ENCODE measurements around the gene POLR3H. TPM values are rescaled to one million over a fixed set of nuclear protein-coding genes. Genes with fewer than 3 reads are reported as not detected.

Gene POLR3H
- total RNA-seq, 1 experiment from 2014 or later = 20.0 TPM

DNA sequence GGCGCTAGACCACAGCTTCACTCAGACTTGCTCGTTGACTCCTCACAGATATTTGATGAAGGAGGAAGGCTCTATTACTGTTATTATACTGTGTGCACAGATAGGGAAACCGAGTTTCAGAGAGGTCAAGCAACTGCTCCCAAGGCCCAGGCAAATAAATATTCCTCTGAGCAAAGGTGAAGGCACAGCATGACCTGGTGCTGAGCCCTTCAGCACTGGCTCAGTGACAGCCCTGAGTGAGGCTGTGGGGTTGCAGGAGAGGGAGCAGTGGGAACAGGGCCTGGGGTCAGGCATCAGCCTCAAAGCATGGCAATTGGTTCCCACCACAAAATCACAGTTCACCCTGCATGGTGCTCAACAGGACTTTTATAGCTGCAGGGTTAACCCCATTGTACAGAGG lies 7.1 kb downstream of the POLR3H start:
- DNase-seq (ENCODE audit: low read depth) = no peak

DNA sequence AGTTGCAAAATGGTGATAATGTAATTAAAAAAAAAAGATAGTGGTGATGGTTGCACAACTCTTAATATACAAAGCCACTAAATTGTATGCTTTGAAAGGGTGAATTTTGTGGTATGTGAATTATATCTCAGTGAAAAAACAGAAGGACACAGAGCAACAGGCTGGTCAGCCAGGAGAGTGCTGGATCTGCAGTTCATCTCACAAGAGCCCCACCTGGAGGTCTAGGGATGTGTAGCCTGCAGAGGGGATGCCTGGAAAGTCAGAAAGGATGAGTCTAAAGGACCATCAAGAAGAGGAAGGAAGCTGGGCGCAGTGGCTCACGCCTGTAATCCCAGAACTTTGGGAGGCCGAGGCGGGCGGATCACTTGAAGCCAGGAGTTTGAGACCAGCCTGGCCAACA lies 9.0 kb downstream of the POLR3H start:
- peak; percentile 23 for DNase-seq (ENCODE audit: low read depth)

DNA sequence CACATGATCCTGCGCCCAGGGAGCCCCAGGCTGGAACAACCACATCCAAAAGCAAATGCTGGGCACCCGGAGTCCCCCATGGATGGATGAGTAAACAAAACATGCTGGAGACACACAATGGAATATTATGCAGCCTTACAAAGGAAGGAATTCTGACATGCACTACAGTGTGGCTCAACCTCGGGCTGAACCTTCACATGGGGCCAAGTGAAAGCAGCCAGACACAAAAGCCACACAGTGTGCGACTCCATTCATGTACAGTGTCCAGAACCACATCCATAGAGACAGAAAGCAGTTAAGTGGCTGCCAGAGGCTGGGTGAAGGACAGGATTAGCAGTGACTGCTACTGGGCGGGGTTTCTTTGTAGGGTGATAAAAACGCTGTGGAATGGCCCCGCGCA lies 10.1 kb downstream of the POLR3H start:
- no peak for DNase-seq (ENCODE audit: low read depth)

DNA sequence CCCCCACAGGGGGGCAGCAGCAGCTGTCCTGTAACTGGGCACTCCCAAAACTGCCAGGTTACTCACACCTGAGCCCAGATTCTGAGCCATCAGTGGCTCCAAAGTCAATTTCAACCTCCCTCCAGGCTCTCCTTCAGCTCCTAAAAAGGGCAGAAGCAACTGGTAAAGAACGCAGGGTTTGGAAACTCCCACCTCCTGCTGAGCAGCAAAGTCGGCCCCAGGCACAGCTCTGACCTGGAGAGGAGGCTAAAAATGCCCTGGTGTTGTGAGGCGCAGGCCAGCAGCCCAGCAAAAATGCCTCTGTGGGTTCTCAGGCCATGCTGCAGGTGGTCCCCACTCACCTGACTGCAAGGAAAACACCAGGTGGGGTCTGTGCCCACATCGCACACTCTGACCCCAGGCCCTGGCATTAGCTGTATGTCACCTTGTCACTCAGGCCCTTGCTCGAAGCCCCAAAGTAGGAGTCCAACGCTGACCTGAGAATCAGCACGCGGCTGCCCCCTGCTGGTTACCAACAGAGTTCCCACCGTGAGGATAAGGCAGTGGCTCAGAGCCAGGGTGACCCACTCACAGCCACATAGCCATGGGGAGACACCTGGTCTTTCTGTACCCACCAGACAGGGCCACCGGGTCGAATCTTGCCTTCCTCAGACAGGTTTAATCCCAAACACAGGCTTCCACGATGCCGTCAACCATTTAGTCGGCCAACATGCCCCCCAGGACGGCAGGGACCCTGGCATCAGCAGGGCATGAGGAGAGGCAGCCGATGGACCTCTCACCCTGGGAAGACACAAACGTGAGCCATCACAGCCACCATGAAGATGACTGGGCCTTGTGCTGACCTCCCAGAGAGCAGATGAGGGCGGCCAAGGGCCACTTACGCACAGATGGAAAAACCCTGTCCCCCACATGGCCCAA lies 11.1 kb downstream of the POLR3H start:
- DNase-seq (ENCODE audit: low read depth) = peak; percentile 55

DNA sequence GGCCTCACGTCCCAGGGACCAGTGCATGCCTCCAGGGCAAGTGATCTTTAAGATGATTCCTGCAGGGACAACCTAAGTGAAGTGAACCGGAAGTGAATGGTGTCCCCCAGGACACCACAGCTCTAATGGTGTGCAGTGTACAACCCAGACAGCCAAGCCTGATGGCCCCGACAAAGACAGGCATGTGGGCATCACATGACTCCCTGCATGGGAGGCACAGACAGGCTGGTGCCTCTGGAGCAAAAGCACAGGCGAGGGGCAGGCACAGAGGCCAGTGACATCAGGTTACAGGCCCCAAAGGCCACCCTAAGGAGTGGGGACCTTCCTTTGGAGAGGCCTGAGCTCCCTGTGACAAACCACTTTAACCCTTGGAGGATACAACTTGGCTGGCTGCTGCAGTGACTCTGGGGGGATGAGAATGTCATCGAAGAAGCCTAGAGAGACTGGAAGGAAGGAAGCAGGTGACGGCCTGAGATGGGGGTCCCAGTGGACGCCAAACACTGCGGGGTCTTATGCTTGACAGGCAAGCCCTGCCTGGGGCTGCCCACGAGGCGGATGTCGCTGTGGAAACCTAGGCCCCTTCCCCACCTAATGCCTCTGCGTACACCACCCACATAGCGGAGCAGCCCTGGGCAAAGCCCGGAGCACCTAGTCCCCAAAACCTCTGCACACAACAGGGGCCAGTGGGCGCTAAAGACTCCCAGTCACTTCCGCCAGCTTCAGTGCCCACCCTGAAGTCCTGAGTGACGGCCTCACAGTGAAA lies 12.4 kb downstream of the POLR3H start:
- DNase-seq (ENCODE audit: low read depth) = no peak

DNA sequence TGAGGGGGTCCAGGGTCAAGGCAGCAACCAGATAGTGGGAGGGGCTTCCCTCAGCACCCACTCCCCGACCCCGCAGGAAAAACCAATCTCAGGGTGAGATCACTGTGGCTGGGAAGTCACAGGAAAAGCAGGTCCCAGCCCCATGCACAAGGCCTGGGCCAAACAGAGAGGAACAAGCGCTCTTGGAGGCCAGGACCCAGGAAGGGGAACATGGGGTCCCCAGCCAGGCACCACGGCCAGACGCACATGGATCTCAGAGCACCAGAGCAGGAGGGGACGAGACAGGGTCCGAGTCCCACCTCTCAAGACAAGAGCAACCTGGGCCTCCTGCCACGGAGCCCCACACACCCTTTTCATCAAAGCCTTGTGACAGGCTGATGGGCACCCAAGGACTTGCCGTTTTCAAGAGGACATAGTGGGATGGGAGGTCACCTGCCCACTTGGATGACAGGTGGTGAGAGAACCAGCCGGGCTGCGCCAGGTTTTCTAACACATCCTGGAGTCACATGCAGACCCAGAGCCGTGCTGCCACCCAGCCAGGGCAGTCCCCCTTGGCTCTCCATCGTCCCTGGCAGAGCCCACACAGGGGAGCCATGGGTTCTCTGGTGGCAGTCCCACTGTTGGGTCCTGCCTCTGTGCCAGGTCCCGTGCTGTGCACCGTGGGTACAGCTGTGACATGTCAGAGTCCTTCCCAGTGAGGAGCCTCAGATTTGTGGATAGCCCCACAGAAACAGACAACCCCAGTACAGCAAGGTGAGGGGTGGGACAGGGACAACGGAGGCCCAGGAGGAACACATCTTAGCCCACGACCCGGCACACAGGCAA lies 13.2 kb downstream of the POLR3H start:
- no peak for DNase-seq (ENCODE audit: low read depth)

DNA sequence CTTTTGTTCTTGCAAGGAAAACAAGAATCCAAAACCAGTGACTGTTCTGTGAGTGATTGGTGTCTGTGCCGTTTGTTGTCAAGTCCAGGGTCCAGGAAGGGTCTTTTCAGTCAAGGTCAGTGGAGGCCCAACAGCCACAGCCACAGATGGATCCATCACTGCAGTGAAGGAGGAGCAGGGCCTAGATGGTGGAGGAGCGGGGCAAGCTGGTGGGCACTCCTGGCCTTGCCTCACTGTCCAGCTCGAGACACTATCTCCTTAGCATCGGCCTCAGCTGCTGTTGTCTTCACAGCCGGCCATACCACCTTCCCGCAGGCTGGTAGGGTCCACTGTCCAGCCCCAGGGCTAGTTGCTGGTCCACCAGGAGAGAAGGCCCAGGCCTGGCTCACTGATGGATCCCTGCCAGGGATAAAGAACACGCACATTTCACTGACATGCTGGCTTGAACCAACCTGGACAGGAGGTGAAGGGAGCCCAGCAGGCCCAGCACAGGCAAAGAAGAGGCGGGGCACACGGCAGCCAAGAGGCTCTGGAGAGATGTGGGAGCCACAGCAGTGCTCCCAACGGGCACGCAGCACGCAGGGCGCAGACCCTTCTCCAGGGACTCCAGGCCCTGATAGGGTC lies 15.2 kb downstream of the POLR3H start:
- DNase-seq (ENCODE audit: low read depth) = no peak

GRCh38 chr22:41528132-41528766 lies 16.0 kb downstream of the POLR3H start:
- DNase-seq (ENCODE audit: low read depth) = no peak

DNA sequence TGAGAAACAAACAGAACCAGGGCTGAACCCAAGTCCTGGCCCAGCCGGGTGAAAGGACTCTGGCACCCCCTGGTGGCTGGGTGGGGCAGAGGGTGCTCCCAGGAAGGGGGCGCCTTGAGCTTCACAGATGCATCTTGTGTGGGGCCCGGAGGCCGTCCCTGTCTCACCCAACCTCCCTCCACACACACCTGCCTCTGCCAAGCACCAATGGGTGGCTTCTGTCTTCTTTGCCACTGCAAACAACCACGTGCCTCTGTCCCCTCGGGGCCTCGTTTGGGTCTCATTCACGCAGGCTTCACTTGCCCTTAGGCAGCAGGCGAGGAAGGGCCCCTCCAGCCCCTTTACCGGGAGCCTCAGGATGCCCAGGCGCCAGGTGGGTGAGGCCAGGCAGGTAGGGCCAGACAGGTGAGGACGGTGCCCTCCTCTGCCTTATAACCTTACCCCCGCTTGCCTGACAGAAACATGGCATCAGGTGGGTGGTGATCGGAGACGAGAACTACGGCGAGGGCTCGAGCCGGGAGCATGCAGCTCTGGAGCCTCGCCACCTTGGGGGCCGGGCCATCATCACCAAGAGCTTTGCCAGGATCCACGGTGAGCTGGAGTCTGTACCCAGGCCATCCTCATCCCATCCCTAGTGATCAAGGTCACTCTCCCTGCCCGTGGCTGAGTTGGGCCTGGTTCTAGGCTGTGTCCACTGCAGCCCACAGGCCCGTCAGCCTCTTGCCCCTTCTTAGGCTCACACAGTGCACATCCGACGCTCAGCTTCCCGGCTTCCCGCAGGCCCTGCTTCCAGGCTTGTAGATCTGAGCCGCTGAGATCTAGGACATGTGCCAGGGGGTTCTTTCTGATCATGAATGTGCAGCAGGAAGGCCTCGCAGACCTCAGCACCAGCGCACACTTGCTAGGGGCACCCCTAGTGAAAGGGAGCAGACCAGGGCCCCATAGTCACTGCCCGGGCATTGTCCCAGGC lies 17.2 kb downstream of the POLR3H start:
- no peak for DNase-seq (ENCODE audit: low read depth)

DNA sequence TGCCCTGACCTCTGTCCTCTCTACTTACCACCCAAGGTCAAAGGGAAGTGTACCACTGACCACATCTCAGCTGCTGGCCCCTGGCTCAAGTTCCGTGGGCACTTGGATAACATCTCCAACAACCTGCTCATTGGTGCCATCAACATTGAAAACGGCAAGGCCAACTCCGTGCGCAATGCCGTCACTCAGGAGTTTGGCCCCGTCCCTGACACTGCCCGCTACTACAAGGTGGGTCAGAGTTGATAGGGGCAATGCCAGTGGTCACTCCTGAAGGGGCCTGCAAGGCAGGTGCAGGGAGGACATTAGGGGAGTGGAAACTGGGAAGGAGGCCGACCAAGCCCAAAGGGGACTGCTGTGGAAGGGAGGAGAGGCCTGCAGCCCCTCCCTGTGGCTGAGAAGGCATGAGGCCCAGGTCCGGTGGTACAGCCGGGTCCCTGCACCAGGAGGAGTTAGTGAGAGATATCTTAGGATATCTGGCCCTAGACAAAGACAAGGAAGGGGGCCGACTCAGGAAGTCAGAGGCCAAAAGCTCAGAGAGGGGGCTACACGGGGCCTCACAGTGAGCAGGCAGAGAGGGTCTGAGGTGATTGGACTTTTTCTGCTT lies 17.9 kb downstream of the POLR3H start:
- no peak for DNase-seq (ENCODE audit: low read depth)

GRCh38 chr22:41525450-41526225 lies 18.6 kb downstream of the POLR3H start:
- DNase-seq (ENCODE audit: low read depth) = no peak

GRCh38 chr22:41524809-41525449 lies 19.3 kb downstream of the POLR3H start:
- DNase-seq (ENCODE audit: low read depth) = peak; percentile 9

GRCh38 chr22:41524251-41524661 lies 20.0 kb downstream of the POLR3H start:
- DNase-seq (ENCODE audit: low read depth) = no peak

DNA sequence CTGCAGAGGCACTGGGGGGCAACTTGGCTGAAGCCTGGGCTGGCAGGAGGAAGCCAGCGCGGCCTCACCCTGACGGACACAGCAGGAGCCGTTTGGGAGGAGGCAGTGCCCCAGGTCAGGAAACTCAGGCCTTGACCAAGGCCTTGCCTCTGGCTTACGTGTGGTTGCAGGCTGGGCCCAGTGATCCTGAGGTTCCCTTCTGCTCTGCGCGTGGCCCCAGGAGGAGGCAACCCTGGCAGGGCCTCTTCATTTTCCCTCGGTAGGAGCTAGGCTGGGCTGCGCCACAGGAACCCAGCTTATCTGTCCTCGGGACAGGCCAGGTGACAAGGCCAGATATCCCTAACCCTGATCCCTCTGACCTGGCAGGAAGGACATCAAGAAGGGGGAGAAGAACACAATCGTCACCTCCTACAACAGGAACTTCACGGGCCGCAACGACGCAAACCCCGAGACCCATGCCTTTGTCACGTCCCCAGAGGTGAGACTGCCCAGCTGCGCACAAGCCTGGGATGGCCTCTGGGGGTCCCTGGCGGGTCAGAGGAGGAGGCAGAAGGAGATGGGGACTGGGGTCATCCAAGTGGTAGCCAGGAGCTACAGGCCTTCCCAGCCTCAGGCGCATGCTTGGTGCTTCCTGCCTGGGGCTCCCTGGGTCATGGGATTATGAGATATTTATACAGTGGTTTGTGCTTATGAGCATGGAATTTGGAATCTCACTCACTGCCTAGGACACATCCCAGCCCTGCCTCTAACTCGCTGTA lies 20.6 kb downstream of the POLR3H start:
- peak; percentile 63 for DNase-seq (ENCODE audit: low read depth)

GRCh38 chr22:41522813-41523212 lies 21.5 kb downstream of the POLR3H start:
- no peak for DNase-seq (ENCODE audit: low read depth)

GRCh38 chr22:41521126-41521525 lies 23.1 kb downstream of the POLR3H start:
- DNase-seq (ENCODE audit: low read depth) = no peak

DNA sequence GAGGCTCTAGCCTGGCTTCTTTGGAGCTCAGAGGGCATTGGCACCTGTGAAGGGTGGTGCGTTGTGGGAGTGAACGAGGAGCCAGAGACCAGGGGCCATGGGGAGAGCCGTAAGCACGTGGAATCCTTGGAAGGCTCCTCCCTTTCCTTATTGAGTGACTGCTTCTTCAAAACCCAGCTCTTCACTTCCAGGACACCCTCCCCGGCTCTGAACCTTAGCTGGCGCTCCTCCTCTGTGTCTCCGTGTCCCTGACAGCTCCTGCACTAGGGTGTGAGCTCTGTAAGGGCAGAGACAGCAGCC lies 26.3 kb downstream of the POLR3H start:
- no peak for DNase-seq (ENCODE audit: low read depth)

All from LHCN-M2 (cell line).